HG03196 (cell line): ENCODE data around the gene CNDP2.
A peak's percentile ranks its signal among the peaks of the same experiment; 100 is the strongest.

Source experiments
- ATAC-seq: cut with Tn5 transposase; IDR thresholded peaks from one replicate; pipeline ENCODE4 v1.9.1; 2021; ENCODE audit not compliant: unreplicated experiment

The CNDP2 gene

GRCh38 chr18:74472312-74472711 is 23.9 kb upstream of the CNDP2 start:
- ATAC-seq: no peak

GRCh38 chr18:74473976-74474640 is 22.1 kb upstream of the CNDP2 start:
- ATAC-seq: no peak

GRCh38 chr18:74476140-74476539 is 20.0 kb upstream of the CNDP2 start:
- ATAC-seq: no peak

GRCh38 chr18:74477771-74478170 is 18.4 kb upstream of the CNDP2 start:
- ATAC-seq: no peak

- ATAC-seq: no peak
Observed at GRCh38 chr18:74478316-74478715, 17.8 kb upstream of the CNDP2 start.

- ATAC-seq: no peak
Observed at GRCh38 chr18:74478880-74479279, 17.3 kb upstream of the CNDP2 start.

- no peak for ATAC-seq
Observed at GRCh38 chr18:74479486-74480148, 16.5 kb upstream of the CNDP2 start.

- no peak for ATAC-seq
Observed at GRCh38 chr18:74480149-74480651, 16.0 kb upstream of the CNDP2 start.

- no peak for ATAC-seq
Observed at GRCh38 chr18:74482697-74483096, 13.5 kb upstream of the CNDP2 start.

- ATAC-seq: no peak
Observed at GRCh38 chr18:74486119-74486849, 9.9 kb upstream of the CNDP2 start.

GRCh38 chr18:74488354-74488753 is 7.8 kb upstream of the CNDP2 start:
- no peak for ATAC-seq

- ATAC-seq: no peak
Observed at GRCh38 chr18:74488864-74489263, 7.3 kb upstream of the CNDP2 start.

GRCh38 chr18:74489676-74490075 is 6.5 kb upstream of the CNDP2 start:
- ATAC-seq: no peak

- no peak for ATAC-seq
Observed at GRCh38 chr18:74492259-74492658, 3.9 kb upstream of the CNDP2 start.

- no peak for ATAC-seq
Observed at GRCh38 chr18:74493689-74494088, 2.5 kb upstream of the CNDP2 start.

GRCh38 chr18:74494514-74494913 is 1.6 kb upstream of the CNDP2 start:
- no peak for ATAC-seq

- peak; percentile 14 for ATAC-seq
Observed at GRCh38 chr18:74496508-74497323, 553 bp downstream of the CNDP2 start.

- no peak for ATAC-seq
Observed at GRCh38 chr18:74497324-74497676, 1.1 kb downstream of the CNDP2 start.

- no peak for ATAC-seq
Observed at GRCh38 chr18:74497778-74498177, 1.6 kb downstream of the CNDP2 start.

- ATAC-seq: peak; percentile 41
Observed at GRCh38 chr18:74498712-74499627, 2.8 kb downstream of the CNDP2 start.
